IPS DF 19.7 (cell line): ENCODE measurements around the gene MTX1.
"Not testable (repeated sequence)": the region's sequence is repeated elsewhere in the genome, so short reads cannot be mapped to it uniquely, and the experiment has no call there.

ENCODE experiments used
- DNase-seq: peaks from one replicate; pipeline ENCODE4 v3.0.0-alpha.2; 2013; ENCODE audit warnings: low read depth, low spot score

MTX1 gene

GRCh38 chr1:155207806-155208540 is 522 bp upstream of the MTX1 start, which contains the start of gene THBS3:
TSS of gene THBS3 (minus strand) at chr1:155207897. CDS start at chr1:155207876, 21 bp downstream.
- no peak for DNase-seq

GRCh38 chr1:155209312-155209721 is 822 bp downstream of the MTX1 start:
- DNase-seq: no peak

GRCh38 chr1:155210314-155211104 is 2.0 kb downstream of the MTX1 start:
- DNase-seq: no peak

GRCh38 chr1:155211381-155212050 is 3.0 kb downstream of the MTX1 start:
- DNase-seq: not testable (repeated sequence)

GRCh38 chr1:155212051-155212440 is 3.6 kb downstream of the MTX1 start:
- not testable (repeated sequence) for DNase-seq

- DNase-seq: not testable (repeated sequence)
These were observed 6.2 kb downstream of the MTX1 start for GRCh38 chr1:155214702-155215101.

GRCh38 chr1:155218854-155219591 is 10.5 kb downstream of the MTX1 start:
- DNase-seq: no peak

GRCh38 chr1:155219592-155220031 is 11.1 kb downstream of the MTX1 start:
- no peak for DNase-seq

- not testable (repeated sequence) for DNase-seq
These were observed 11.9 kb downstream of the MTX1 start for GRCh38 chr1:155220211-155220965.

- no peak for DNase-seq
These were observed 14.6 kb downstream of the MTX1 start for GRCh38 chr1:155223047-155223446.

- DNase-seq: not testable (repeated sequence)
These were observed 16.9 kb downstream of the MTX1 start for GRCh38 chr1:155225404-155225759.

GRCh38 chr1:155226188-155226909 is 17.9 kb downstream of the MTX1 start:
- no peak for DNase-seq

GRCh38 chr1:155226910-155227260 is 18.4 kb downstream of the MTX1 start:
- DNase-seq: no peak

GRCh38 chr1:155227261-155228095 is 19.0 kb downstream of the MTX1 start:
- peak; percentile 97 for DNase-seq

GRCh38 chr1:155228096-155228427 is 19.6 kb downstream of the MTX1 start:
- no peak for DNase-seq

GRCh38 chr1:155231302-155231701 is 22.8 kb downstream of the MTX1 start:
- DNase-seq: not testable (repeated sequence)

GRCh38 chr1:155232001-155232978 is 23.8 kb downstream of the MTX1 start:
- not testable (repeated sequence) for DNase-seq

GRCh38 chr1:155233502-155233901 is 25.0 kb downstream of the MTX1 start:
- DNase-seq: not testable (repeated sequence)
